ENCODE measurements around the gene MR1. TPM values are rescaled to one million over a fixed set of nuclear protein-coding genes. Genes with fewer than 3 reads are reported as not detected.
A peak's percentile ranks its signal among the peaks of the same experiment; 100 is the strongest.

The MR1 gene
- total RNA-seq, result 3.3 TPM
- long read RNA-seq, full-length matches to known transcripts, result 3 of 4 reads
- long read RNA-seq, partial matches to known transcripts, result 0 of 4 reads
- long read RNA-seq, other reads (novel, unspliced or antisense), result 1 of 4 reads

DNA sequence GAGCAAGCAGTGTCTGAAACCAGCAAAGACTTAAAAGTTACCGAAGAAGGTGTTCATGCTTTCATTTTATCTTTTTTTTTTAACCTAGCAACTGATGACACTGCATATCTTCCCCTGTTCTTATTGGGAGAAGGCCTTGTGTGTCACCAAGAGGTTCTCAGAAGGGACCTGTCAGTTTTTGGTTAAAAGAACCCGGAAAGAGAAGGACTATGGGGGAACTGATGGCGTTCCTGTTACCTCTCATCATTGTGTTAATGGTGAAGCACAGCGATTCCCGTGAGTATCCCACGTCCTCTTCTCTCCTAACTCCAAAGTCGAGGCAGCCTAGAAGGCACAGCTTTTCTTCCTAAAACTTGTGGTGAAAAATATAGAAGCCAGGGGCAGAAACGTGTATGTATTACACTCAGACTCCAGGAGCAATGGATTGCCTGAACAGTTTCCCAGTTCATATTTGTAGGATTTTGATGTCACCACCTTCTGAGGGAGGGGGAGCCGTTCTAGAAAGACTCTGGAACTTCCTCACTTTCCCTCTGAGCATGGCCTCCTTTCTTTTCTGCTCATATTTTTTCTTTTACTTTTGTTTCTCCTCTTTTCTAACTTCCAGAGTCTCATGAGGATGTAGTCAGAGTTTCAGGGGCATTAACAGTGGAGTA is at the start of gene MR1:
Gene MR1, plus strand, starts transcription at position 185 of the 653 bp plus-strand sequence. Its CDS starts 25 bp downstream, at position 210.
- peak; percentile 93 for ATAC-seq (ENCODE audit: poor library complexity)
- no peak for DNase-seq
- intact Hi-C loops (cut with DNase I), result no loop called here

DNA sequence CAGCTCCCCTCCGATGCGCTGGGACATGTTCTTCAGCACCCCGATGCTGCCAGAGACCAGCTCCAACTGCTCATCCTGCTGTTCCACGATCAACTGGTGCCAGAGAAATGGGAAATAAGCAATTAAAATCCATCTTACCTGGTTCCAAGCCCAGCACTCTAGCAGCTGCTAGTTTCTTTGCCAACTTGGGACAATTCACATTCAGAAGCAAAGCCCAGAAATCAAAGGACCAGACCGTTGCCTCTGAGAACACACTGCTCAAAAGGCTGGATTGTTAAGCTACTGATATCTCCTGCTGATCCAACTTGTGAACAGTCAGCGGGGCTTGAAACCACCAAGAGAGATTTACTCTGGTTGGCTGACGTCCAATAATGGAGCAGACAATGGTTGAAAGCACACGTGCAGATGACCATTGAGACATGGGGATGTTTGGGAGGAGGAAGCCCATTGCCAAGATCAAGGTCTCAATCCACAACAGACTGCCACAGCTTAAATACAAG is 45.5 kb upstream of the MR1 start:
- ATAC-seq (ENCODE audit: poor library complexity) (no peak), DNase-seq (no peak)
- intact Hi-C loops (cut with DNase I), result no loop called here

DNA sequence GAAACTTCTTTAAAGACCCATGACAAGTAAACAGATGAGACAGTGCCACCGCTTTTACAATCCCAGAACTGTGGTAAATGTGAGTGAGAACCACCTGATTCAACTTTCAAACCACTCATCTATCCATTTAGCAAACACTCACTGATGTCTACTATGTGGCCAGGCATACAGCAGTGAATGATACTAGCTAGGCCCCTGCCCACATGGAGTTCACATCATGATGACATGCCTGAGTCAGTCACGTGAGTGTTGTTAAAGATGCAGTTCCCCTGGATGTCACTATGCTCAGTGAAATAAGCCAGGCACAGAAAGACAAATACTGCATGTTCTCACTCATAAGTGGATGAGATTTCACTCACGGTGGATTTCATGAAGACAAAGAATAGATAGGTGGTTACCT is 39.5 kb upstream of the MR1 start:
- ATAC-seq (ENCODE audit: poor library complexity) (no peak), DNase-seq (no peak)
- intact Hi-C loops (cut with DNase I), result no loop called here

DNA sequence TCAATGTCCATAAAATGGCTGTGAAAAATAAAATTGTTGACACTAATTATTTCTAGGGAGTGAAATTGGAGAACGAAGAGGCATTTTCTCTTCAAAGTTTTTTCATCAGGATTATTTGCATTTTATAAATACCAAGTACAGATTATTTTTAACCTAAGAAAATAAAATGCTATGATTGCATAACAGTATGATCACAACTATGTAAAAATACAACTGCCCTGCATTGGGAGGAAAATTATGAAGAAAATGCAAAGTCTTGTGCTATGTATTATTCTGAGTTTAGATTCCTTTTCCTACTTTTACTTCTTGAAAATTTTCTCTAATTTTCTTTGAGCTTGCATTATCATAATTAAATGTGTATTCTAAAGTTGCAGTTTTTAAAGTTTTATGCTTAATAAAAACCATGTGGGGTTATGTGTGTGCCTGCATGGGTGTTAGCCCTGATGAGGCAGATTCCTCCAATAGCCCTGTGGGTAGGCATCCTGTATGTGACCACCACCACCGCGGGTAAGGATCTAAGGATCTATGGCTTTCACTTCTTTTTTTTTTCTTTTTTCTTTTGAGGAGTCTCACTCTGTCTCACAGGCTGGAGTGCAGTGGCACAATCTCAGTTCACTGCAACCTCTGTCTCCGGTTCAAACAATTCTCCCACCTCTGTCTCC is 35.8 kb upstream of the MR1 start:
- intact Hi-C loops (cut with DNase I), result no loop called here
- no peak for DNase-seq

DNA sequence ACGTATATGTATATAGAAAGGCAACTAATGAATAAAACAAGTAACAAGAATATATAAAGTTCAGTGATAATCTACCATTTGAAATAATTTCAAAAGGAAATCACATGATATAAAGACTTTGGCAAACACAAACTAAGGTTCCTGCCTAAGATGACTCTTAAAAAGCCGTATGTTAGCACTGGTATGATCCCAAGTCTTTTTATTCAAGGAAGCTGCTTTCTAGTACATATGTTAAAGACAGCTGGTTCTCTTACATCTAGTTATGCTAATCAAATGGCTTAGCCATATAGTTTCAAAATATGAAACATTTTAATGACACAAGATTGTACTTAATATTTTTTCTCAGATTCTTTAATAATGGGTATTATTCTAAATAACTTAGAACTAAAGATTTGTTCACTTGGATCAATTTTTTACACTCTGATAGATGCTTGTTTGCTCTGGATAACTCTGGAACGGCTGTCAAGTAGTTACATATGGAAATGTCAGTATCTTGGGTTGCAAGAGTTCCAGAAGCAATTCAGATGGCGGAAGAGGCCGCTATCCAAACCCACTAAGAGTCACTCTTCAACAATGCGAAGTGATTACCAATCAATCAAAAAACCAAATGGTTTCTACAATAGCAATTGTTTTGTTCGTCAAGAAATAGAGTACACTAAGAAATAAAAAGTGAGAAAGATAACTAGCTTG is 32.5 kb upstream of the MR1 start:
- DNase-seq (no peak), ATAC-seq (ENCODE audit: poor library complexity) (no peak)
- intact Hi-C loops (cut with DNase I), result no loop called here

More for the DNA sequence above, 35.8 kb upstream of the MR1 start:
- no peak for ATAC-seq (ENCODE audit: poor library complexity)

DNA sequence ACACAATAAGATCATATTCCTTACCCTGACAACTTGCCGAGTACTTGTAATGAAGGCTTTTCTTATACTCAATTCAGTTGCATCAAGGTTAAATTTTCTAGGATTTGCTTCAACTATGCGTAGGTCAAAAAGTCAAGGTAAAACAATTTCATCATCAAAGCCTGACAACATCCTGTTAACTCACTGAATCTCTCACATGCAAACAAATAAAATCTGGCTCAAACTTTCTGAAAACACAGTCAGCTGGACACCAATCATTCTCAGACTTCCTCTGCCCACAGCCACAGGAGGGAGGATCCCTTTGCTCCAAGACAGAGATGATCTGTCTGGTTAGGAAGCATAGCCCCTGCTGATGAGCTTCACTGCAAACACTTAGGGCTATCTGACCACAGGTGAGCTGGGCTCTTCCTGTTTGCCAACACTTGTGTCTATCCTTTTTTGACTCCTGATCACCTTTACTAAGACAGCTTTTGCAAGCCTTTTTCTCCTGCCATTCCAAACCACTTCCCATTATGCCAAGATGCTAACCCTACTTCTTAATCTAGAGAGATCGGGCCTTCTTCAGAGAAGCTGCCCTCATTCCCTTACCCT is 31.1 kb upstream of the MR1 start:
- intact Hi-C loops (cut with DNase I), result no loop called here
- no peak for ATAC-seq (ENCODE audit: poor library complexity)
- DNase-seq, result no peak

DNA sequence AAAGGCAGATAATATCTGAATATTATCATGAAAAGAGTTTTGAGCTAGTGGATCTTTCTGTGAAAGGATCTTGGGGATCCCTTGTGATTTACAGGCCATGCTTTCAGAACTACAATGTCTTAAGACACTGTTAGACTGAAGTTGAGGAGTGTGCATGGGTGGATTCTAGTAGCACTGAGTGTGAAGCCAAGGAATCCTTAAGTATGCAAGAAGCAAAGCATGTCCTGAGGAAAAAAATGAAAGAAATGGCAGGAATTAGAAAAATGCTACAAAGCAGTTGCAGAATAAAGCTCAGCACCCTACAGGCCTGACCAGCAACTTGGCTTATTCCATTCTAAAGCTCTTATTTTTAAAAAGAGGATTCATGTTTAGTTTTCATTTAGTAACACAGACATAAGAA is 23.0 kb upstream of the MR1 start:
- ATAC-seq (ENCODE audit: poor library complexity), result no peak
- intact Hi-C loops (cut with DNase I), result no loop called here

DNA sequence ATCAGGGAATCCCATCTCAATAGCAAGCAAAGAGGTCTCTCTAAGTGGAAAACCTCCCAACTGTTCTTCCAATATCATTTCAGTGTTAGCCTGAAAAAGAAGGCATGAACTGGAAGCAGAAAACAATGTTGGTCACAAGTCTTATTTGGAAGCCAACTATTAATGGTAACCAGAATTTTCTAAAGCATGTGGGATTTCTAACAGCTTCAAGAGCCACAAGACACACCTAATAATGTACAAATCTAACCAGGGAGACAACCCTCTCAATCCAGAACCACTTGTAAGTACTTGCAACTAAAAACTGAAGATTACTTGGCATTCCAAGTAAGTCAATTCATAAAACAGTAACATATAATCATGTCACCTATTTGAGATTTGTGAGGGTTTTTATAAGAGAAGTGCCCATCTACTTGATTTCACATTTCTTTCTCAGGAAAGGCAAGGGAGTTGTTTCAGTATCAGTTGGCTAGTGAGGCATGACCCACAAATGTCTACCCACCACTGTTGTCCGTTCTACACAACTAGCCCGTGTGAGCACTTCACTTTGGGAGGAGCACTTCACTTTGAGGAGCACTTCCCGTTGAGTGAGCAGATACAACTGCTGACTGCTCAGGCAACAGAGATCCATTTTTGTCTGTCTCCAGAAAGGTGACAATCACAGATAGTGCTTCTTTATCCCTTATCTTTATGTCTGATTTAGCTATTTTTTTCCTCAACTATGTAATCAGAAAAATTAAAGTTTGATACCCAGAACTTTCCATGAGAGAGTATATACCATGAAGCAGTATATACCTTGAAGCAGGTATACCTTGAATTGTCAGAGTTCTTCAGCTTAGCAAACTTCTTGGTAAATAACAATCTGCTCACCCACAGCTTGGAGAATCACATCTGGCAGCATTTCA is 22.2 kb upstream of the MR1 start:
- intact Hi-C loops (cut with DNase I), result no loop called here
- ATAC-seq (ENCODE audit: poor library complexity) (no peak), DNase-seq (no peak)

More for the DNA sequence above, 23.0 kb upstream of the MR1 start:
- no peak for DNase-seq

DNA sequence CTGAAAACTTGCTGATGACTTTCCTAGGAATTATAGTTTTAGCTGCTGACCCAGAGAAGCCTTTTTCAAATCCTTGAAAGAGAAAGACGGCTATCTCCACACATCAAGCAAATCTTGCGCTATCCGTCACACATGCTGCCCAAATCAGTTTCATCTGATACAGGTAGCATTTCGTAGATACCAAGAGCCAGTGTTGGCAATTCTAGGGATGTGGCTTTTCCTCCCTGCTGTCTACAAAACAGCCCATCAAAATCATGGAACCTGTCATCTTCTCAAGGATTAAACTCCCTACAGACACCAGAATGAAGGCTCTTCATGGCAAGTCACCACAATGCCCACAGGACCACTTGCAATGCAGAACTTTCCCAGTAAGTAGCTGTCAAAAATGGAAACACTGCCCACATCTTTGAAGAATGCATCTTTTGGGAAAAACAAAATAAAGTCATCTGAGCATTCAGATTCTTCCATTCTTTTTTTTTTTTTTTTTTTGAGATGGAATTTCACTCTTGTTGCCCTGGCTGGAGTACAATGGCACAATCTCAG is 21.5 kb upstream of the MR1 start:
- no peak for ATAC-seq (ENCODE audit: poor library complexity)
- DNase-seq, result no peak
- intact Hi-C loops (cut with DNase I), result no loop called here

DNA sequence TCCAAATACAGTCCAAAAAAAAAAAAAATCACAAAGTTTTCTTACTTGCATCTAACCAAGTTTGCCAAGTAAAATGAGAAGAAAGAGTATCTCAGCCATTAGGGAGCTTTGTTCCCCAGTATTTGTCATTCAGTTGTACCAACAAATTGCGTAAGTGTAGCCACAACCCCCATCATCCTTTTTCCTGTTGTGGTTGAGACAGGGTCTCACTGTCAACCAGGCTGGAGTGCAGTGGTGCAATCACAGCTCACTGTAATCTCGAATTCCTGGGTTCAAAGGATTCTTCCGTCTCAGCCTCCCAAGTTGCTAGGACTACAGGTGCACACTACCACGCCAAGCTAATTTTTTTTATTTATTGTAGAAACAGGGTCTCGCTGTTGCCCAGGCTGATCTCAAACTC is 20.6 kb upstream of the MR1 start:
- no peak for ATAC-seq (ENCODE audit: poor library complexity)
- intact Hi-C loops (cut with DNase I), result no loop called here
- DNase-seq, result no peak

DNA sequence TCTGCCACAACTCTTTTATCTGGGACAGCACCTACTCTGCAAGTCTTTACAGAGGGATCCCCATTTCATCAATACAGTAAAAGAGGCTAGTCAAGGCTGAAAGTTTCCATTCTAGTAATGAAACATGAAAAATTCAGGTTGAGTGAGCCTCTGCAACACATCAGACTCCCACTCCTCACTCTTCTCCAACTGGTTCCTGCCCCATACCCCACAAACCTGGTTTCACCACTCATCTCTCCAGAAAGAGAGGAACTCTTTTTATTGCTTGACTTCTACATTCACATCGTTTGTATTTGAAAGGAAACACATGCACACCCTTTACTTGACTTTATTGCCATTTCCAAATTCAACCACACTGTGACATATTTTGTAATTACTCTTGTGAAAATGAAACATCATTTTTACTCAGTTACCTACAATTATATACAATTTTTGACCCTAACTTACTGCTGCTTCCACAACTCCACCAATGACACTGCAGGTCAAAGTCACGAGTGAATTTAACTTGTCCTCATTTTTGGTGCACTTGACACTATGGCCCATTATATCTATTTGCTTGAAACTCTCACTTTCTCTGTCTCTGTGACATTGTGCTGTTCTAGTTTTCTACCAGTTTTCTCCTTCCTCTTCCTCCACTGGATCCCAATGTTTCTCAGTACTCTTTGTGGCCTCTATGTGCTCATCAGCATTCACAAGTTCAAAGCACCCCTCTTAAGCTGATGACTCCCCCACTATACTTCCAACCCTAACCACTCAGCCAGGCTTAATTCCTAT is 19.1 kb upstream of the MR1 start:
- intact Hi-C loops (cut with DNase I), result no loop called here
- DNase-seq, result no peak
- ATAC-seq (ENCODE audit: poor library complexity), result no peak

DNA sequence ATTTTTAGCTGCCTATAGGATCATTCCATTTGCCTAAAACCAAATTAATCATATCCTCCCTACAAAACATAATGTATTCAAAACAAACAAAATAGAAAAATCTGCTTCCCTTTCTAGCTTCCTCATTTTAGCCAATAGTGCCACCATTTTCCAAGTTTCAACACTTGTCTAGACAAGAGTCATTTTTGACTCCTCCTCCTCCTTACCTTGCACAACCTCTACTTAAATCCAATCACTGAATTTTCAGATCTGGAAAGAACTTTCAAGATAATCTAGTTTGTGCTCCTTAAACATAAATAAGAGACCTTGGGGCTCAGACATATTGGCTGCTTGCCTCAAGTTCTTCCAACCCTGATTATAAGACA is 18.6 kb upstream of the MR1 start:
- no peak for DNase-seq
- intact Hi-C loops (cut with DNase I), result no loop called here
- ATAC-seq (ENCODE audit: poor library complexity), result no peak

DNA sequence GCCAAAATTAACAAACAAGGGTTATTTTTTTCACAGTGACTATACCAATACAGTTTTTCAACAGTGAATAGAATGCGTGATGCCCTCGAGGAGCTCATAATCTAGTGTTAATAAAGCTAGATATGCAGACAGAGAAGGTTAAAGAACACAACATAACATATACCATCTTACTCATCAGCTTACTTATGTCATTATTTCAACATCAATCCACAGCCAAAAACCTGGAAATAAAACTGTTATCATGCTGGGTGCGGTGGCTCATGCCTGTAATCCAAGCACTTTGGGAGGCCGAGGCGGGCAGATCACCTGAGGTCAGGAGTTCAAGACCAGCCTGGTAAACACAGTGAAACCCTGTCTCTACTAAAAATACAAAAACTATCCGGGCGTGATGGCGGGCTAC is 17.2 kb upstream of the MR1 start:
- DNase-seq, result no peak
- no peak for ATAC-seq (ENCODE audit: poor library complexity)
- intact Hi-C loops (cut with DNase I), result no loop called here

DNA sequence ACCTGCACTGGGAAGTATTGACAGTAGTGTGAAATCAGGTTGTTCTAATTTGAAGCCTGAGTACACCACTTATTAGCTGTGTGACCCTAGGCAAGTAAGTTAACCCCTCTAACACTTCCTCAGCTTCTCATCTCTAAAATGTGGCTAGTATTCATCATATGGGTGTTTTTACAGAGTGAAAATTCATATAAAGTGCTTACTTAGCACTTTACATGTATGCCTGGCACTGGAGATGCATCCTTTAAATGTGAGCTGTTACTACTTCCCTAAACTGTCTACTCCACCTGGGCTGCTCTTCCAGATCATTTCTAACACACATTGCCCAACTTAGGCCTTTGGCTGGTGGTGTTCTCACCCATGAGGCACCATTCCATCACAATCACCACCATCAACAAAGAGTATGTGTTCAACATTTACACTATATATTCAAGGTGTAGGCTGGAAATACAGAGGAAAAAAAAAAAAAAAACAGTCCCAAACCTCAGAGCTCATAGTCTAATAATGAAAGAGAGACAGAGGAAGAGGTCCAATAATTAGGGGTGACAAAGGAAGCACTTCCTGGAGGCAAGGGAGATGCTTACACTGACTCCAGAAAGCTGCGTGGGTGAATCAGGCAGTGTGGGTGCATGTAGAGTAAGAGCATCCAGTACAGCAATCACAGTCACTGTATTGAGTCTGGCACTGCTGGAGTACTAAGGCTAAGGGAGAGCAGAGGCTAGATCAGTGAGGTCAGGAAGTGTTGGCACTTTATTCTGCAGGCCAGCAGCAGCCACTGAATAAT is 14.7 kb upstream of the MR1 start:
- intact Hi-C loops (cut with DNase I), result no loop called here
- DNase-seq (no peak), ATAC-seq (ENCODE audit: poor library complexity) (no peak)

DNA sequence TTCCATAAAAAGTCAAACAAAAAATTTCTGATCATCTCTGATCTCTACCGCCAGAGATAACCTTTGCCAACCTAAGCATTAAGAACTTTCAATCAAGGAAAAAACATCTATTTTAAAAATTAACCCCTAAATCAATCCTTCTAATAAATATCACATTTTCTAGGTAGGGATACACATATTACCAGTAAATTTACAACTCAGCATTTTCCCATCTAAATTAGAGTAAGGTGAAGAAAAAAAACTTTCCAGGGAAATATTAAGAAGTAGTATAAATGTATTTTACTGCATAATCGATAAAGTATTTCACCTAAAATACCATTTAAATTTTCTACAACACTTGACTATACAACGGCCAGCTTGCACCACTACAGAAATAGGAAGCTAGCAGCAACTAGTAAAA is 12.6 kb upstream of the MR1 start:
- no peak for DNase-seq
- intact Hi-C loops (cut with DNase I), result no loop called here
- ATAC-seq (ENCODE audit: poor library complexity), result no peak

DNA sequence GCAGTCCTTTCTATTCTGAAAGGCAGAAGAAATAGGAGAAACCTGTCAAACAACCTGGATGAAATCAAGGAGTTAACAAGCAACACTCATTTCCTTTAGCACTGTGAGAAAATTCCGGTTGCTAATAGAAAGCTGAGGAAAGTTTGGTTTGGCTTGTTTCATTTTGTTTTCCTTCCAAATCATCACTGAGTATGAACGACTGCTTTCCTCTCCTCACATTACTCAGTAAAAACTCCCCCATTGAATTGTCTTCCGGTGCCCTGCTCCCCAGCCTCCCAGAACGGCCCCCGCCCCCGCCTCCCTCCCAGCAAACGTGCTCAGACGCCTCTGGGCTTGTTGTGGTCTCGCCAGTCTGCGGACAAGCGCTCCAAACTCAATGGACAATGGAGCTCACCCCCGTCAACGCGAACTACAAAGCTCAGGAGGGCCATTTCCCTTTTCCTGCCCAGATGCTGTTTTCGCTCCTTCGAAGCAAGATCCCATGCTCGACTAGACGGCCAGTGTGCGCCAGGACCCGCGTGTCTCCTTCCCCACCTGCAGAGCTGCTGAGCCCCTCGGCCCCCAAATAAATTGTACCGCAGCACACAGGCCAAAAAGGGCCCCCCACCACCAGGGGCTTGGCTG is 11.9 kb upstream of the MR1 start:
- ATAC-seq (ENCODE audit: poor library complexity), result peak; percentile 56
- intact Hi-C loops (cut with DNase I), result no loop called here
- peak; percentile 68 for DNase-seq

Measured in Right ventricle myocardium superior (tissue), 1 donor.